ENCODE measurements around the gene MYADM.

MYADM gene

DNA sequence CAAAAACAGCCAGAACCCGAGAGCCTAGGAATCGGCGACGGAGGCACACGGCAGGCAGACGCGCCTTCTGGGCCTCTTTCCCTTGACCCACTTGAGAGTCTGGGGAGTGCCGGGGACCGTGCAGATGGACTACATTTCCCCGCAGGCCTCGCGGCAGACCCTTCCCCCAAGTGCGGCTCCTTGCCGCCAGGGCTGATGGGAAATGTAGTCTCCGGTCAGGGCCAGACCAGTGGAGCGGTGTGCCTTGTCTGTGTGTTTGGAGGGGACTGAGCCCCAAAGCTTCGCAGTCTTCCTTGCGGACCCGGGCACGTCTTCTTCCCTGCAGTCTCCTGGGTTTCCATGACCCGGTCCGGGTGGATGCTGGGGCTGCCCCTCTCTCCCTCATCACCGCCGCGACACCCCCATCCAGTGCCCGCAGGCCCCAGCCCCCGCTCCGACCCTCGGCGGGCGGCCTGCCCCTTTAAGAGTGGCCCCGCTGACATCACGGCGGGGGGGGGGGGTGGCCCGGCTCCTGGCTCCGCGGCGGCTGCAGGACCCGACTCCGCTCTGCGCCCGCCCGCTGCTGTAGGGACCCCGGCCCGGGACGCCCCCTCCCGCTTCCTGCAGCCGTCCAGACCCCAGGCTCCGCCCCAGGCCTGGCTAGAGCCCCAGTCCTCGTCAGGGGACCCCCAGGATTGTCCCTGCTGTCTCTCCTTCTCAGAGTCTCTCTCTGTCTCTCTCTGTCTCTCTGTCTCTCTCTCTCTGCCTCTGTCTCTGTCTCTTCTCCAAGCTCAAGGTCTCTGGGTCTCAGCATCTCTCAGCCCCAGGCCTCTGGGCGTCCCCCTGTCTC, 40.6 kb downstream of the MYADM start:
- in situ Hi-C loops (cut with HindIII; ENCODE audit: low sequenced_read_pairs), result loop anchor here (10.0 to 25.0 kb wide), 2 partner anchors 46 to 129 kb away; no protein-coding TSS in a partner anchor

DNA sequence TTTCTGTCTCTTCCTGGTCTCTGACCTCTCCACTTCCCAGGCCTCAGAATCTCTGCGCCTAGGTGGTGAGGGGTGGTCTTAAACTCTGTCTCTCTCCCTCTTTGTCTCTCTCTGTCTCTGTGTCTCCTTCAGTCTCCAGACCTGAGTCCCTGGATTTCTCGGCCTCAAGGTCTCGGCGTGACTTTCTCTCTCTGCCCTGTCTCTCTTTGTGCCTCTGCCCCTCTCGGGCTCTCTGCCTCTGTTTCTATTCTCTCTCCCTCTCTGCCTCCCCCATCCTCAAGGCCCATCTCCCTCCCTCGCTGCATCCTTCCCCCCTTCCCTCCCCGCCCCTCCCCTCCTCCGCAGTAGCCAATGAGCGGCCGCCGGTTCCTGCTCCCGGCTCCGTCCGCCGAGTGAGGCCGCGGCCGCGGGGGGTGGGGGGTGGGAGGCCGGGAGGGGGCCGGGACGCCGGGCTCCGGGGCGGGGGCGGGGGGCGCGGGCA, 41.3 kb downstream of the MYADM start, which contains the start of gene CACNG7:
Gene CACNG7, plus strand, starts transcription at position 344 of the 481 bp plus-strand sequence. CDS start 3,554 bp downstream, outside the sequence.
- in situ Hi-C loops (cut with HindIII; ENCODE audit: low sequenced_read_pairs), result loop anchor here (10.0 to 25.0 kb wide), 2 partner anchors 46 to 128 kb away; no protein-coding TSS in a partner anchor

- in situ Hi-C loops (cut with HindIII; ENCODE audit: low sequenced_read_pairs), result loop anchor here (10.0 to 25.0 kb wide), 2 partner anchors 45 to 128 kb away; no protein-coding TSS in a partner anchor
These were observed 41.9 kb downstream of the MYADM start for GRCh38 chr19:53909471-53910169.

- in situ Hi-C loops (cut with HindIII; ENCODE audit: low sequenced_read_pairs), result loop anchor here (25.0 kb wide), 1 partner anchor 127 kb away; no protein-coding TSS in a partner anchor
These were observed 42.5 kb downstream of the MYADM start for GRCh38 chr19:53910170-53910518.

- in situ Hi-C loops (cut with HindIII; ENCODE audit: low sequenced_read_pairs), result loop anchor here (25.0 kb wide), 1 partner anchor 125 kb away; no protein-coding TSS in a partner anchor
These were observed 45.0 kb downstream of the MYADM start for GRCh38 chr19:53912653-53913052.

- in situ Hi-C loops (cut with HindIII; ENCODE audit: low sequenced_read_pairs), result loop anchor here (25.0 kb wide), 1 partner anchor 122 kb away; no protein-coding TSS in a partner anchor
These were observed 47.3 kb downstream of the MYADM start for GRCh38 chr19:53915000-53915399.

GRCh38 chr19:53916004-53916403, 48.3 kb downstream of the MYADM start:
- in situ Hi-C loops (cut with HindIII; ENCODE audit: low sequenced_read_pairs), result loop anchor here (25.0 kb wide), 1 partner anchor 121 kb away; no protein-coding TSS in a partner anchor

GRCh38 chr19:53917356-53917755, 49.7 kb downstream of the MYADM start:
- in situ Hi-C loops (cut with HindIII; ENCODE audit: low sequenced_read_pairs), result loop anchor here (25.0 kb wide), 1 partner anchor 120 kb away; no protein-coding TSS in a partner anchor

All from endothelial cell of hepatic sinusoid (primary cell).